Caco-2 (cell line): ENCODE results near the gene SPPL3. TPM values are rescaled to one million over a fixed set of nuclear protein-coding genes. Genes with fewer than 3 reads are reported as not detected.

Experiments used
- BruUV-seq: library from RNA; stranded (reverse); fragments of 400-500 nt; replicated peaks from 2 replicates; lab custom pipeline; 2021; lab: Mats Ljungman, UMichigan
- CTCF ChIA-PET: fragments of 300-600 bp; sonication (Branson Sonifier 250); formaldehyde crosslinking; loops from one replicate; lab custom pipeline; 2022; ENCODE audit warnings: antibody characterized with exemption; lab: Charles Lee
- POLR2A ChIA-PET: fragments of 300-600 bp; sonication (Branson Sonifier 250); formaldehyde crosslinking; loops from one replicate; lab custom pipeline; 2022; ENCODE audit warnings: antibody characterized with exemption; lab: Charles Lee
- DNase-seq, 2 experiments: peaks; one replicate each; pipeline versions ENCODE4 v3.0.0 to v3.0.0-alpha.2; 2020 to 2022
- H3K27me3 ChIP-seq: replicated peaks from 2 replicates; pipeline ENCODE4 v1.6.0; 2011; ENCODE audit warnings: low read length; ENCODE audit not compliant: control insufficient read depth, insufficient read depth
- H3K36me3 ChIP-seq: 2 replicates; pipeline ENCODE4 v1.5.1; 2011; ENCODE audit warnings: low read length; ENCODE audit not compliant: control insufficient read depth, insufficient read depth
- H3K4me1 ChIP-seq: fragments of 250-450 bp; sonication (Bioruptor Pico); 2 replicates; pipeline ENCODE4 v1.5.1; 2020; ENCODE audit warnings: mild to moderate bottlenecking
- H3K4me3 ChIP-seq: 2 replicates; pipeline ENCODE4 v1.5.1; 2011; ENCODE audit warnings: low read depth, mild to moderate bottlenecking, control low read depth, low read length
- H3K9me3 ChIP-seq: fragments of 250-450 bp; sonication (Bioruptor Pico); 2 replicates; pipeline ENCODE4 v1.5.1; 2020; ENCODE audit warnings: mild to moderate bottlenecking, moderate library complexity
- H3K27ac Mint-ChIP-seq: one replicate; pipeline ENCODE4 v1.8.0; 2022; ENCODE audit warnings: mixed read lengths; ENCODE audit not compliant: unreplicated experiment
- H3K27me3 Mint-ChIP-seq: one replicate; pipeline ENCODE4 v1.8.0; 2022; ENCODE audit warnings: mixed read lengths; ENCODE audit not compliant: insufficient read depth, unreplicated experiment
- H3K36me3 Mint-ChIP-seq: one replicate; pipeline ENCODE4 v1.8.0; 2022; ENCODE audit warnings: mild to moderate bottlenecking, mixed read lengths; ENCODE audit not compliant: insufficient read depth, unreplicated experiment
- H3K4me1 Mint-ChIP-seq: one replicate; pipeline ENCODE4 v1.8.0; 2022; ENCODE audit warnings: low read depth, mixed read lengths; ENCODE audit not compliant: unreplicated experiment
- H3K4me3 Mint-ChIP-seq: one replicate; pipeline ENCODE4 v1.8.0; 2022; ENCODE audit warnings: mild to moderate bottlenecking, moderate library complexity, mixed read lengths; ENCODE audit not compliant: unreplicated experiment
- H3K9me3 Mint-ChIP-seq: one replicate; pipeline ENCODE4 v1.8.0; 2022; ENCODE audit warnings: mixed read lengths; ENCODE audit not compliant: unreplicated experiment
- intact Hi-C: fragments of 100-400 bp; cut with micrococcal nuclease; formaldehyde crosslinking; loops from one replicate; pipeline ENCODE4 v1.10.0; 2022; ENCODE audit not compliant: unreplicated experiment
- total RNA-seq: library from RNA; stranded (reverse); gene quantifications from 2 replicates; pipeline ENCODE4 v1.2.3, GENCODE V29; 2022
- TF ChIP-seq, protein P1 (sequence below), 2 experiments: fragments of 200-600 bp in 1 of 2; IDR thresholded peaks; 1 replicate in 1 of 2; 2 replicates in 1 of 2; pipeline versions ENCODE4 v1.5.1 to v1.8.0; 2011 to 2022; ENCODE audit warnings: antibody characterized with exemption in 1 of 2, control low read depth in 1 of 2, inconsistent platforms in 1 of 2, low read depth in 1 of 2, low read length in 1 of 2, mild to moderate bottlenecking in 1 of 2, moderate library complexity in 1 of 2; ENCODE audit not compliant: insufficient read depth in 1 of 2, severe bottlenecking in 1 of 2, unreplicated experiment in 1 of 2

SPPL3 gene
- total RNA-seq, 1 experiment from 2014 or later, result 63.4 TPM

DNA sequence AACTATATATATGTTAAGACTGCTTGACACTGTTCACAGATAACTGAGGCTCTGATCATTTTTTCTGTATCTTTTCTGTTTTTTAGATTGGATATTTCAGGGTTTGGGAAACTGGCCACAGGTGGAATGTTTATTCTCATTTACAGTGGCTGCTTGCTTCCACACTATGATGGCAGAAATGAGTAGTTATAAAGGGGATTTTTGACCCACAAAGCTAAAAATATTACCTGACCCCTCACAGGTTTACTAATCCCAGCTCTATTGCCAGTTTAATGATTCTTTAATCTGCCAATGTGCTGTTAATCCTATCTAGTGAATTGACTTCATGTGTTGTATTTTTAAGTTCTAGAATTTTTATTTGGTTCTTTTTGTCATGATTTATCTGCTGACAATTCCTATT lies 148.9 kb downstream of the SPPL3 start:
- H3K27me3 Mint-ChIP-seq, result no peaks in the 10 kb centered on the region
- no peak for DNase-seq
- H3K9me3 ChIP-seq, result no peaks in the 10 kb centered on the region
- H3K36me3 Mint-ChIP-seq, result peaks cover 12% of the 10 kb centered on the region
- intact Hi-C loops, result no loop called here
- H3K27me3 ChIP-seq, result no peaks in the 10 kb centered on the region
- BruUV-seq, result no TSS peak
- no peak overlapping the region for H3K4me3 Mint-ChIP-seq
- H3K4me1 ChIP-seq, result no peaks in the 10 kb centered on the region
- ChIA-PET CTCF (no interaction called here), POLR2A (no interaction called here)
- H3K36me3 ChIP-seq, result no peaks in the 10 kb centered on the region
- H3K4me3 ChIP-seq, result no peak overlapping the region
- no peak overlapping the region for H3K27ac Mint-ChIP-seq
- no peaks in the 10 kb centered on the region for H3K9me3 Mint-ChIP-seq
- TF ChIP-seq, protein P1, sequence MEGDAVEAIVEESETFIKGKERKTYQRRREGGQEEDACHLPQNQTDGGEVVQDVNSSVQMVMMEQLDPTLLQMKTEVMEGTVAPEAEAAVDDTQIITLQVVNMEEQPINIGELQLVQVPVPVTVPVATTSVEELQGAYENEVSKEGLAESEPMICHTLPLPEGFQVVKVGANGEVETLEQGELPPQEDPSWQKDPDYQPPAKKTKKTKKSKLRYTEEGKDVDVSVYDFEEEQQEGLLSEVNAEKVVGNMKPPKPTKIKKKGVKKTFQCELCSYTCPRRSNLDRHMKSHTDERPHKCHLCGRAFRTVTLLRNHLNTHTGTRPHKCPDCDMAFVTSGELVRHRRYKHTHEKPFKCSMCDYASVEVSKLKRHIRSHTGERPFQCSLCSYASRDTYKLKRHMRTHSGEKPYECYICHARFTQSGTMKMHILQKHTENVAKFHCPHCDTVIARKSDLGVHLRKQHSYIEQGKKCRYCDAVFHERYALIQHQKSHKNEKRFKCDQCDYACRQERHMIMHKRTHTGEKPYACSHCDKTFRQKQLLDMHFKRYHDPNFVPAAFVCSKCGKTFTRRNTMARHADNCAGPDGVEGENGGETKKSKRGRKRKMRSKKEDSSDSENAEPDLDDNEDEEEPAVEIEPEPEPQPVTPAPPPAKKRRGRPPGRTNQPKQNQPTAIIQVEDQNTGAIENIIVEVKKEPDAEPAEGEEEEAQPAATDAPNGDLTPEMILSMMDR (IDR thresholded peaks at IDR 0.05; ENCODE audit: insufficient read depth in 1 of 2, low read depth in 1 of 2, low read length in 1 of 2, severe bottlenecking in 1 of 2, unreplicated experiment in 1 of 2), result no peak
- no peaks in the 10 kb centered on the region for H3K4me1 Mint-ChIP-seq

DNA sequence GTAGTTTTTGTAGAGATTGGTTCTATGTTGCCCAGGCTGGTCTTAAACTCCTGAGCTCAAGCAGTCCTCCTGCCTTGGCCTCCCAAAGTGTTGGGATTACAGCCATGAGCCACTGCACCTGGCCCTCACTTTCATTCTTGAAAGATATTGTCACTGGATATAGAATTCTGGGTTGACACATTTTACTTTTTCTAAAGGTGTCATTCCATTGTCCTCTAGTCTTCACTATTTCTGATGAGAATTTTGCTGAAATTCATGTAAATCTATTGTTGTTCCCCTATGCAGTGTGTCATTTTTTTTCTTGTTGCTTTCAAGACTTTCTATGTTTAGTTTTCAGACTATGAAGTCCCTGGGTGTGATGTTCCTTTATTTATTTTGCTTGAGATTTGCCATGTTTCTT lies 149.4 kb downstream of the SPPL3 start:
- intact Hi-C loops, result no loop called here
- Mint-ChIP-seq H3K27me3 (no peaks in the 10 kb centered on the region), H3K27ac (no peak overlapping the region), H3K4me1 (no peaks in the 10 kb centered on the region), H3K9me3 (no peaks in the 10 kb centered on the region), H3K4me3 (no peak overlapping the region), H3K36me3 (peaks cover 7% of the 10 kb centered on the region)
- no peak for DNase-seq
- Histone ChIP-seq H3K9me3 (no peaks in the 10 kb centered on the region), H3K36me3 (no peaks in the 10 kb centered on the region), H3K27me3 (no peaks in the 10 kb centered on the region), H3K4me1 (no peaks in the 10 kb centered on the region), H3K4me3 (no peak overlapping the region)
- TF ChIP-seq, protein P1 (IDR thresholded peaks at IDR 0.05; ENCODE audit: insufficient read depth in 1 of 2, low read depth in 1 of 2, low read length in 1 of 2, severe bottlenecking in 1 of 2, unreplicated experiment in 1 of 2), result no peak
- no TSS peak for BruUV-seq
- ChIA-PET CTCF (no interaction called here), POLR2A (no interaction called here)

DNA sequence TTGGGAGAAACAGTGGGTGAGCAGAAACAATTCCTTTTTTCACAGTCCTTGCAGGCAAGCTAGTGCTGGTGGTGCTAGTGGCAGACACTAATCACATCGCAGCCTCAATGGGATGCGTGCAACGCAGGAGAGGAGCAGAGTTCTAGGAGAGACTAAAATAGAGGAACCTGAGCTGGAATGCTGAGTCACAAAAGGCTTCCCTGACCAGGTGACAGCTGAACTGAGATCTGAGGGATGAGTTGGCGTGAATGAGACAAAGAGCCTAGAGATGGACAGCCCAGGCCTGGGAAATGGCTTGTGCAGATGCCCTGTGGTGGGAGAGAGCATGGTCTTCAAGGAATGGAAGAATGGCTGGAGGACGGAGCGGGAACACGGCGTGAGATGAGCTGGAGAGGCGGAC lies 152.8 kb downstream of the SPPL3 start:
- Mint-ChIP-seq H3K4me3 (no peak overlapping the region), H3K9me3 (no peaks in the 10 kb centered on the region), H3K4me1 (no peaks in the 10 kb centered on the region), H3K27ac (no peak overlapping the region), H3K36me3 (no peaks in the 10 kb centered on the region), H3K27me3 (no peaks in the 10 kb centered on the region)
- ChIA-PET POLR2A (no interaction called here), CTCF (interaction anchor here (0.7 kb wide), 1 partner anchor 223 kb away, joined by 4 read pairs; no protein-coding TSS in a partner anchor)
- Histone ChIP-seq H3K4me1 (no peaks in the 10 kb centered on the region), H3K9me3 (no peaks in the 10 kb centered on the region), H3K4me3 (no peak overlapping the region), H3K36me3 (no peaks in the 10 kb centered on the region), H3K27me3 (no peaks in the 10 kb centered on the region)
- DNase-seq, result no peak
- TF ChIP-seq, protein P1 (IDR thresholded peaks at IDR 0.05; ENCODE audit: insufficient read depth in 1 of 2, low read depth in 1 of 2, low read length in 1 of 2, severe bottlenecking in 1 of 2, unreplicated experiment in 1 of 2), result no peak
- no TSS peak for BruUV-seq
- intact Hi-C loops, result no loop called here
